ENCODE results near the gene MRO.

- TF ChIP-seq POLR2AphosphoS5 (IDR thresholded peaks at IDR 0.05; ENCODE audit: low read depth, low read length) (no peak), ZBTB33 (IDR thresholded peaks at IDR 0.05; ENCODE audit: extremely low read depth, insufficient replicate concordance, low read length) (no peak), CTCF (IDR thresholded peaks at IDR 0.05 in 2 of 3, conservative IDR thresholded peaks at IDR 0.05 in 1 of 3; ENCODE audit: borderline replicate concordance in 1 of 3, insufficient read depth in 1 of 3, low read depth in 2 of 3, low read length in 2 of 3) (no peak), POLR2A (IDR thresholded peaks at IDR 0.05; ENCODE audit: borderline replicate concordance, extremely low read depth, insufficient read depth, insufficient read length) (no peak), TCF7L2 (IDR thresholded peaks at IDR 0.05; ENCODE audit: borderline replicate concordance, extremely low read depth, insufficient read depth, insufficient read length) (no peak), REST (IDR thresholded peaks at IDR 0.05; ENCODE audit: low read depth) (no peak), EZH2 (IDR thresholded peaks at IDR 0.05) (no peak)
Measured at GRCh38 chr18:50816419-50817166, 3.2 kb downstream of the MRO start.

All from HCT116 (cell line).